Measurements from ENCODE around the gene FGD4.

Gene FGD4

DNA sequence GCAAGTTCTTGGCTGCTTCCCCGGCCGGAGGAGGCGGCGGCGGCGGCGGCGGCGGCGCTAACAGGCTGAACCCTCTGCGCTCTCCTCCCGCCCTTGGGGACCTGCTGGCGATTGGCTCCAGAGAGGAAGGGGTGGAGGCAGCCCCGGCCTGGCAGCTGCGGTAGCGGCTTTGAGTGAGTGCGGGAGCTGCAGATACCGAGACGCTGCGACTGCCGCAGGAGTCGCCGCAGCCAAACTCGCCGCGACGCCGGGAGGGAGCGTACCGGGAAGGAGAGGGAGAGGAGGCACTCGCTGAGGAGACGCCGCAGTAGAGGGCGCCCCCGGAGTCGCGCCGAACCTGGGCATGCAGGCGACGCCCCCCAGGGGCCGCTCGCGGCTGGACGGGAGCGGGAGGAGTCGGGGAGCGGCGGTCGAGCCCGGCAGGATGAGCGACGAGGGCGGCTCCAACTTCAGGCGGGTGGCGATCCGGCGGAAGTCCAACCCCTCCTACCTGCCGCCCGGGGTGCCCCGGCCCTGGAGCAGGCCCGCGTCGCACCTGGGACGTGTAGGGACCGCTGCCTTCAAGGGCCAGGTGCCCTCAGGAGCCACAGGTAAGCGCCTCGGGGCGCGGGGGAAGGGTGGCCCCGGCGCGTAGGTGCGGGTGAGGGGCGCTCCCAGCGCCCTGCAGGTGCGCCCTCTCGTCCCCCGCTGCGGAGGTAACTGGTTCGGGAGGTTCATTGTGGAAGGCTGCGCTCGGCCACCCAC lies at the start of gene FGD4:
FGD4 (plus strand) TSS at position 189 of the 744 bp plus-strand sequence.
- DNase-seq = peak; percentile 36

DNA sequence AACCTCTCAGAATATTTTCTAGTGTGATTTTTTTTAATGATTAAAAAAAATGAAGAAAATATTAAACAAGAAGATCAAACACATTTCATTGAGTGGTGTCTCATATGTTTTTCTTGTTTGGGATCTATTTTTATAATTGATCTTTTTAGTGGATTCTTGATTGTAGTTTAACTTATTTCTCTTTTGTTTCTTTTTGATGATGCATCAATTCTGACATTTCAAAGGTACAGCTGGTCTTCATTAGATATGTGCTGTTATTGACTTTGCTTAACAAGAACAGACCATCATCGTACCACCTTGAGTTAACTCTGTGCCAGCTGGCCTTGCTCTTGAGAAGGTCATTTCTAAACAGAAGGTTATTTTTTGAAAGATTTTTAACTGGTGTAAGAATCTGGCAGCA lies 45.8 kb upstream of the FGD4 start:
- no peak for DNase-seq

DNA sequence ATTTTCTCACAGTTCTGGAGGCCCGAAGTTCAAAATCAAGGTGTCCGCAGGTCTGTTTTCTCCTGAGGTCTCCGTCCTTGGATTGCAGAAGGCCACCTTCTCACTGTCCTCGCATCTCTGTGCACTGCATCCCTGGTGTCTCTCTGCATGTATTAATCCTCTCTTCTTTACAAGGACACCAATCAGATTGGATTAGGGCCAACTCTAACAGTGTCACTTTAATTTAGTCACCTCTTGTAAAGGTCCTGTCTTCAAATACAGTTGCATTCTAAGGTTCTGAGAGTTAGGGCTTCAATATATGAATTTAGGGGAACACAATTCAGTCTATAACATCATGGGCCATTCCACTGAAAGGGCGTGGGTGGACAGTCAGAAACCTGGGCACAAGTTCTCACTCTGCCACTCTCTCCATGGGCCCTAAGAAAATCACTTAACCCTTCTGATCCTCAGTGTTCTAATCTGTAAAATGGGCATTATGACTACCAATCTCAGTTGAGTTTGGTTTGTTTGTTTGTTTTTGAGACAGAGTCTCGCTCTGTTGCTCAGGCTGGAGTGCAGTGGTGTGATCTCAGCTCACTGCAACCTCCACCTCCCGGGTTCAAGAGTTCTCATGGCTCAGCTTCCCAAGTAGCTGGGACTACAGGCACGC lies 41.6 kb upstream of the FGD4 start:
- no peak for DNase-seq

DNA sequence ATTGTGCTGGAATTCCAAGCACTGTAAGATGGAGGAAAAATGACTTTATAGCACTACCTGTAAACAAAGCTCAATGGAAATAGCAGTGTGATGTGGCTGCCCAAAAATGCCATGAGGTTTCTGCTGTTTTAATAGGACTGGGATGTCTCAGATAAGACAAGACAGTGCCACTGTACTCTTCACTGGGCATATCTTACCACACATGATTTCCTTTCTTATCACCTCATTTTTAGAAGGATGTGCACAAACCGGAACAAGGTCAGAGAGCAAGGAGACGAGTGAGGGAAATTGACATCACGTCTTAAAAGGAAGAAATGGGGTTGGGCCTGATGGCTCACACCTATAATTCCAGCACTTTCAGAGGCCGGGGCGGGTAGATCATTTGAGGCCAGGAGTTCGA lies 38.4 kb upstream of the FGD4 start:
- DNase-seq = no peak

DNA sequence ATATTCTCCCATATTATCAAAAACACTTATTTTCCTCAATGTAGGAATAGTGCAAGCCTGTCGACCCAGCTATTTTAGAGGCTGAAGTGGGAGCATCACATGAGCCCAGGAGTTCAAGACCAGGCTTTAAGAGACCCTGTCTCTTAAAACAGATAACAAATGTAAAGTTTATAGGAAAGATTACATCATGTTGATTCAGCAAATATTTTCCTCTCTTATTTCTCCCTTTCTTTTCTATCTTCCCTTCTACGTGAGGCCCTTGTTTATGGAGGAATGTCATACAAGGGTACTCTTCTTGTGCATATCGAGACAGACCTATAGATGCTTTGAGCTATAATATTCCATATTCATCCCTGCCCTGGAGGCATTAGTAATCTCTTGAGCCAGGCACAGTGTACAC lies 36.5 kb upstream of the FGD4 start:
- DNase-seq = no peak

- DNase-seq = no peak
Measured at GRCh38 chr12:32365473-32366064, 33.8 kb upstream of the FGD4 start.

DNA sequence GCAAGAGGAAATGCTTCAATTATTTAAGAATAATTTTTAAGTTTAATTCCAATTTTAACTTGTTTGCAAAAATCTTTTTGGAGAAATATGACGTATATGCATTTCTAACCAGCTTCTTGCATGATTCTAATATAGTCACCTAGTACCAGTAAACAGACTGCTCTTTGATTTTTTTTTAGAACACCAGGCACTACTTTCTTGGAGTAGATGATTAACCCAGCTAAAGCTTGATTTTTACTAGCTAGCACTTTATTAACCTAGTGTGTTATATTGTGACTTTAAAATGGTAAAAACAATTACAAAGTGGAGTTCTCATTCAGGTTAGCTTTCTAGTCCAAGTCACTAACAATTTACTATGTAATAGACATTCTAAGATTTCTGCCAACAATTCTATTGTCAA lies 32.6 kb upstream of the FGD4 start:
- DNase-seq = no peak

GRCh38 chr12:32367381-32367780 lies 32.0 kb upstream of the FGD4 start:
- DNase-seq = no peak

DNA sequence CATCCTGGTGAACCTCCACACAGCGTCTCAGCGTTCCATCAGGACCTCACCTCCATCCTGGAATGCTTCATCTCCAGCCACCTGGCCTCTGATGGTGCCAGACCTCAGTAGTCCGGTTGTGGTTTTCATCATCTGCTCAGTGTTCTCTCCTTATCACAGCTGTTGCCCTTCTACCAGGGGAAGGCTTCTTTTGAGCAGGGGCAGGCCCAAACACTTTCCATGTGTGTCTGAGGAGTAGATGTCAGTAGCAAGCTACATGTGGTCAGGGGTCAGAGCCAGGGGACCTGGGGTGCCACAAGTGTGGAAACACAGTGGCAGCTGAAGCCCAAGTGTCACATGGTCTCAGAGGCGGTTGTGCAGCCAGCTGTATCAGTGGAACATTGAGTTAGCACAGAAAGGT lies 30.2 kb upstream of the FGD4 start:
- no peak for DNase-seq

GRCh38 chr12:32377344-32378055 lies 21.9 kb upstream of the FGD4 start:
- no peak for DNase-seq

GRCh38 chr12:32379213-32379612 lies 20.1 kb upstream of the FGD4 start:
- DNase-seq = no peak

DNA sequence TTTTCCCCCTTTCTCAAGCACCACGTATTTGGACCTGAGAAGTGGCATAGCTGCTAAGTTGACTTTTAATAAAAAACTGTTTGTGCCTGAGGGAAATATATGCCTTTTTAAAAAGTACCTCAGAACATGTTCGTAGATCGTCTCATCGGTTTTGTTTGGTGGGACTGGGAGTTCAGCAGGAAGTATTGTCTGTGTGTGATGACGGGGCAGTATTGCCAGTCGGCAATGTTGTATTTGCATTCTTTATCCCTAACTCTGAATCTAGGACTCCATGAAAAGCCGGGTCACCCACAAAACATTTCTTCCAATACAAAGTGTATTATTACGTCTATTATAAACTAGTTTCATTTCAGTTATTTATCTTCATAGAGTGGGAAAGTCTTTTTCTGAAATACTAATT lies 19.7 kb upstream of the FGD4 start:
- DNase-seq = no peak

GRCh38 chr12:32382226-32382625 lies 17.1 kb upstream of the FGD4 start:
- no peak for DNase-seq

DNA sequence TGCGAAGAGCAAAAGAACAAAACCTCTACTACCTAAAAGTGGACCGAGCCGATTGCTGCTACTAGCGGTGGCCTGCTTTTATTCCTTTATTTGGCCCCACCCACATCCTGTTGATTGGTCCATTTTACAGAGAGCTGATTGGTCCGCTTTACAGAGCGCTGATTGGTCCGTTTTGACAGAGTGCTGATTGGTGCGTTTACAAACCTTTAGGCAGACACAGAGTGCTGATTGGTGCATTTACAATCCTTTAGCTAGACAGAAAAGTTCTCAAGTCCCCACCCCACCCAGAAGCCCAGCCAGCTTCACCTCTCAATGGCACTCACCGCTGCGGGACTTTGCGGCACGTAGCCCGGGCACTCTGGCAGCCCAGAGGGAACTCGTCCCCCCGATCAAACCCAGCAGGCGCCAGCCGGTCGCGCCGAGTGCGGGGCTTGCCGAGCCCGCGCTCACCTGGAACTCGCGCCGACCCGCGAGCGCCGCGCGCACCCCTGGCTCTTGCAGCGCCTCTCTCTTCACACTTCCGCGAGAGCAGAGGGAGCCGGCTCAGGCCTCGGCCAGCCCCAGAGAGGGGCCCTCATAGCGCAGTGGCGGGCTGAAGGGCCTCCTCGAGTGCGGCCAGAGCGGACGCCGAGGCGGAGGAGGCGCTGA lies 8.7 kb upstream of the FGD4 start:
- peak; percentile 9 for DNase-seq

- no peak for DNase-seq
Measured at GRCh38 chr12:32395026-32395425, 4.3 kb upstream of the FGD4 start.

DNA sequence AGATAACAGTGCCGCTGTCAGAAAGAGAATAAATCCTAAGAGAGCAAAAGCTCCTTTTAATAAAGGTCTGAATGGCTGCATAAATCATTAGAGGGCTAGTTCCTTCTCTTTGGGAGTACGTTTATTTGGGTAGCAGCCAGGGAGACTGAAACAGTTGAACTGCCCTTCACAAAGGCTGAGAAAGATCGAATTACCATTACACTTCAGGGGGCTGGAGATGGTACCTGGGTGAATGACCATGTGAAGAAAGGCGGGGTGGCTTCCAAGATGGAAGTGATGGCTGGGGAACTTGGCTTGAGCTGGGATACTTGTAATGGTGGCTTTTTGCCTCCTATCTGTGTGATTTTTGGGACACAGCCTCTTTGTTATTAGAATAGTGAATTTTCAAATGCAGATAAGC lies 1.7 kb upstream of the FGD4 start:
- DNase-seq = no peak

GRCh38 chr12:32398181-32398580 lies 1.2 kb upstream of the FGD4 start:
- no peak for DNase-seq

DNA sequence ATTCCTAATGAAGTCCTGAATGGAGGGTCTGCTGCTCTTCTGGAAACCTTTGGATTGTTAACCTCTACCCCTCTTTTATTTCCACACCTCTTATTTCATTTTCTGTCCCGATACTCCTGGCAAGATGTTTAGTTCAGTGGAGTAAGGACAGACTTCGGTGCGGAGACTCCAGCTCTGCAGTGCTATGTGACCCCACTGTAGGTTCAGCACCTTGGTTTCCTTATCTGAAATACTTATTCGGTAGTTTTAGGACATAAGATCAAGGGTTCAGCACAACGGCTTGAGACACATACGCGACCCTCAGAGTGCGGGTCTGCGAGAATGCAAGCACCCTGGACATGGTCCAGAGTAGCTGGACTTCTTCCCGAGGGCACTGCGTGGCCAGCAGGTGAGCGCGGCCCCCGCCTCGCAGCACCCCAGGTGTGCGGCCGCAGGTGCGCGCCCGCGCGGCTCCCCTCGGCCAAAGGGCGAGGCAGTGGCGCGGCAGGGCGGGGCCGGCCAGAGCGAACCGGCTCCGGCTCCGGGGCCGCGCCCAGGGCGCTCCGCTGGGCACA lies 465 bp upstream of the FGD4 start:
- no peak for DNase-seq

- no peak for DNase-seq
Measured at GRCh38 chr12:32400114-32400672, 835 bp downstream of the FGD4 start.

GRCh38 chr12:32400866-32401265 lies 1.5 kb downstream of the FGD4 start:
- DNase-seq = no peak

DNA sequence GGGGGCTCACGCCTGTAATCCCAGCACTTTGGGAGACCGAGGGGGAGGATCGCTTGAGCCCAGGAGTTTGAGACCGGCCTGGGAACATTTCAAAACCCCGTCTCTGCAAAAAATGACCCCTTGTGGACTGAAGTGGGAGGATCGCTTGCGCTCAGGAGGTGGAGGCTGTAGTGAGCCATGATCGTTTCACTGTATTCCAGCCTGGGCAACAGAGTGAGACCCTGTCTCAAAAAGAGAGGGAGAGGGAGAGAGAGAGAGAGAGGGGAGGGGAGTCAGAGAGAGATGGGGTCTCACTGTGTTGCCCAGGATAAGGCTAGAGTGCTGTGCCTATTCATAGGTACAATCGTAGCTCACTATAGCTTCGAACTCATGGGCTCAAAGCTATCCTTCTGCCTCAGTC lies 2.8 kb downstream of the FGD4 start:
- DNase-seq = no peak

GRCh38 chr12:32402946-32403345 lies 3.6 kb downstream of the FGD4 start:
- DNase-seq = no peak

DNA sequence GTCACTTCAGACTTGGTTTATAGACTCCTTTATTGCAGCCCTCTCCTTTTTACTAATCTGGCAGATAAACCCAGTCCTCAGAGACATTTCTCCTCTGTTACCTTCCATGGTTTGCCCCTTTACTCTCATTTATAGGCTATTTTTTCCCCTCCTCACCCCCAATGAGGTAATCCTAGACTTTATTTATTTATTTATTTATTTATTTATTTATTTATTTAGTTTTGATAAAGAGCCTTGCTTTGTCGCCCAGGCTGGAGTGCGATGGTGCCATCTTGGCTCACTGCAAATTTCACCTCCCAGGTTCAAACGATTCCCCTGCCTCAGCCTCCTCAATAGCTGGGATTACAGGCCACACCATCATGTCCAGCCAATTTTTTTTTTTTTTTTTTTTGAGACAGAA lies 8.4 kb downstream of the FGD4 start:
- DNase-seq = no peak
